ENCODE results near the gene VAMP1.

VAMP1 gene

DNA sequence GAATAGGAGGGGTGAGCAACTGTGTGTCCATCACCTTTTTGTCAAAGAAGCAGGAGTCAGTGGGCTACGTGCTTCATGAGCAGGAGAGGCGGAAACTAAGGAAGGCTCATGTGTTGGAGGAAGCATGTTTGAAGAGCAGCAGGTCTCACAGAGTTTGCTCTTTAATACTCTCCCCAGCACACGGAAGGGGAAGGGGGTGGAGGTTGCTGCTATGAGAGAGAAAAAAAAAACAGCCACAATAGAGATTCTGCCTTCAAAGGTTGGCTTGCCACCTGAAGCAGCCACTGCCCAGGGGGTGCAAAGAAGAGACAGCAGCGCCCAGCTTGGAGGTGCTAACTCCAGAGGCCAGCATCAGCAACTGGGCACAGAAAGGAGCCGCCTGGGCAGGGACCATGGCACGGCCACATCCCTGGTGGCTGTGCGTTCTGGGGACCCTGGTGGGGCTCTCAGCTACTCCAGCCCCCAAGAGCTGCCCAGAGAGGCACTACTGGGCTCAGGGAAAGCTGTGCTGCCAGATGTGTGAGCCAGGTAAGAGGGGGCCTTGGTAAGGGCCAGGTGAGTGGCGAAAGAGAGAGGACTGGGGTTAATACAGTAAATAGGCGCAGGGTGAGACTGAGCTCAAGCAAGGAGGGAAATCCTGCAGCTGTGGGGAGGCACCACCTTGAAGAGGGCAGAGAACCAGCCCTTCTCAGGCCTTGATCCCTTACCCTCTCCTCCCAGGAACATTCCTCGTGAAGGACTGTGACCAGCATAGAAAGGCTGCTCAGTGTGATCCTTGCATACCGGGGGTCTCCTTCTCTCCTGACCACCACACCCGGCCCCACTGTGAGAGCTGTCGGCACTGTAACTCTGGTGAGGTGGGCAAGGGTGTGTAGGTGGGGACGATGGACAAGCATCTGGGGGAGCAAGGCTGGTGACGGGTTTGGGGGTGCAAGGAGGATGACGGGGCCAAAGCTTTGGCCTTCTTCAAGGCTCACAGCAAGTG is 25.5 kb downstream of the VAMP1 start, which contains the start of gene CD27:
Gene CD27 (plus strand): TSS at position 252 of the 985 bp plus-strand sequence. CDS start 141 bp downstream, at position 393.
- H3K9me3 ChIP-seq (ENCODE audit: control insufficient read depth in 1 of 2, low read length in 2 of 2), result no peaks in the 10 kb centered on the region
- no peak within 1 kb of the TSS for H3K4me3 ChIP-seq (ENCODE audit: low read depth in 1 of 2, low read length in 2 of 2)
- peak within 1 kb of the TSS; percentile 41 for H3K27ac ChIP-seq (ENCODE audit: low read length)
- H3K36me3 ChIP-seq (ENCODE audit: control insufficient read depth in 1 of 2, insufficient read depth in 2 of 2, low read length in 2 of 2), result peaks cover 0 to 49% of the 10 kb centered on the region in 2 donors
- no peaks in the 10 kb centered on the region for H3K27me3 ChIP-seq (ENCODE audit: low read depth, low read length)
- peaks cover 0 to 6% of the 10 kb centered on the region in 2 donors for H3K4me1 ChIP-seq (ENCODE audit: control insufficient read depth in 1 of 2, insufficient read depth in 2 of 2, low read length in 2 of 2)

DNA sequence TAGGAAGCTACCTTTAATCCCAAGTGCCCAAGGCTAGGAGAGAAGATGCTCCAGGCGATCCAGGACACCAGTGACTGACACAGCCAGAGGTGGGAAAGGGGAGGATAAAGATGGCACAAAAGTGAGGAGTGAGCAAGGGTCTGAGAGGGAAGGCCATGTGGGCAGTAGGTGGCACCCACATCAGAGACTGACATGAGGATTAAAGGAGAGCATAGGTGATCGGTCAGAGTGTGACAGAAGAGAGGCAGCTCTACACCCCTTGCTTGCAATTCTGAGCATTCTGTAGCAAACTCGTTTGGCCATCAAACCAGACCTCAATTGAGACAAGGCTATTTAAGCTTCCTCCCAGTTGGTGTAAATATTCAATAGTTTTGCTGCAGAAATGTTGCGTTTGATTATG is 26.4 kb downstream of the VAMP1 start:
- Histone ChIP-seq H3K36me3 (ENCODE audit: control insufficient read depth in 1 of 2, insufficient read depth in 2 of 2, low read length in 2 of 2) (peaks cover 6 to 54% of the 10 kb centered on the region in 2 donors), H3K9me3 (ENCODE audit: control insufficient read depth in 1 of 2, low read length in 2 of 2) (no peaks in the 10 kb centered on the region), H3K27me3 (ENCODE audit: low read depth, low read length) (no peaks in the 10 kb centered on the region), H3K4me1 (ENCODE audit: control insufficient read depth in 1 of 2, insufficient read depth in 2 of 2, low read length in 2 of 2) (no peaks in the 10 kb centered on the region), H3K4me3 (ENCODE audit: low read depth in 1 of 2, low read length in 2 of 2) (no peak overlapping the region), H3K27ac (ENCODE audit: low read length) (peak overlapping the region; percentile 41)

DNA sequence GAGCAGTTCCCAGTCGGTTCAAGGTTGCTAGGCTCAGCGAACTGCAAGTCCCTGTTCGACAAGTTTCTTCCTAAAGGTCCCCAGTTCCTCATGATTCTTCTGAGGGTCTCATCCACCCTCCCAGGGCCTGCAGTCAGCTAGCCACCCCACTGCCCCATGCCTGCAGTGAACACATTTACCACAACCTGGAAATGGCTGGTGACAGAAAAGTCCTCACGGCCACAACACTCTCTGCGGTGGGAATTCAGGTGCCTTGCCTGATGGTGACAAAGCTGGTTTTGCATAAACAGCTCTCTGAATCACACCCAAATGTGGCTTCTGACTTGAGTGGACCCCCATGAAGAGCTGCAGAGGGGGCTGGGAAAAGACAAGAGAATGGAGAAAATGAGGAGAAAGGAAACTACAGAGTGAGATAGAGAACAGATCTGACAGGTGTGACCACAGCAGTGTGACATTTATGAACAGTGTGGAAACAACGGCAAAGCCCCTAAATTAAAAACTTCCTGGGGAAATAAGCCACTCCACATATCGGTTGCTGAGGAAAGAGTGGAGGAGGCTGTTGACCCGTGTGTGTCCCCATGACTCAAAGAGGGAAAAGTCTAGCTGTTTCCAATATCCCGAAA is 27.0 kb downstream of the VAMP1 start:
- no peaks in the 10 kb centered on the region for H3K27me3 ChIP-seq (ENCODE audit: low read depth, low read length)
- no peaks in the 10 kb centered on the region for H3K4me1 ChIP-seq (ENCODE audit: control insufficient read depth in 1 of 2, insufficient read depth in 2 of 2, low read length in 2 of 2)
- peak overlapping the region; percentile 41 for H3K27ac ChIP-seq (ENCODE audit: low read length)
- H3K36me3 ChIP-seq (ENCODE audit: control insufficient read depth in 1 of 2, insufficient read depth in 2 of 2, low read length in 2 of 2), result peaks cover 6 to 54% of the 10 kb centered on the region in 2 donors
- H3K4me3 ChIP-seq (ENCODE audit: low read depth in 1 of 2, low read length in 2 of 2), result no peak overlapping the region
- H3K9me3 ChIP-seq (ENCODE audit: control insufficient read depth in 1 of 2, low read length in 2 of 2), result no peaks in the 10 kb centered on the region

GRCh38 chr12:6442836-6443235 is 27.6 kb downstream of the VAMP1 start:
- no peaks in the 10 kb centered on the region for H3K27me3 ChIP-seq (ENCODE audit: low read depth, low read length)
- H3K36me3 ChIP-seq (ENCODE audit: control insufficient read depth in 1 of 2, insufficient read depth in 2 of 2, low read length in 2 of 2), result peaks cover 6 to 54% of the 10 kb centered on the region in 2 donors
- H3K9me3 ChIP-seq (ENCODE audit: control insufficient read depth in 1 of 2, low read length in 2 of 2), result no peaks in the 10 kb centered on the region
- no peak overlapping the region for H3K27ac ChIP-seq (ENCODE audit: low read length)
- H3K4me3 ChIP-seq (ENCODE audit: low read depth in 1 of 2, low read length in 2 of 2), result no peak overlapping the region
- H3K4me1 ChIP-seq (ENCODE audit: control insufficient read depth in 1 of 2, insufficient read depth in 2 of 2, low read length in 2 of 2), result no peaks in the 10 kb centered on the region

- no peaks in the 10 kb centered on the region for H3K9me3 ChIP-seq (ENCODE audit: control insufficient read depth in 1 of 2, low read length in 2 of 2)
- H3K36me3 ChIP-seq (ENCODE audit: control insufficient read depth in 1 of 2, insufficient read depth in 2 of 2, low read length in 2 of 2), result peaks cover 6 to 37% of the 10 kb centered on the region in 2 donors
- H3K4me1 ChIP-seq (ENCODE audit: control insufficient read depth in 1 of 2, insufficient read depth in 2 of 2, low read length in 2 of 2), result no peaks in the 10 kb centered on the region
- H3K27me3 ChIP-seq (ENCODE audit: low read depth, low read length), result no peaks in the 10 kb centered on the region
- H3K27ac ChIP-seq (ENCODE audit: low read length), result no peak overlapping the region
- no peak overlapping the region for H3K4me3 ChIP-seq (ENCODE audit: low read depth in 1 of 2, low read length in 2 of 2)
Measured at GRCh38 chr12:6440391-6440790, 30.1 kb downstream of the VAMP1 start.

DNA sequence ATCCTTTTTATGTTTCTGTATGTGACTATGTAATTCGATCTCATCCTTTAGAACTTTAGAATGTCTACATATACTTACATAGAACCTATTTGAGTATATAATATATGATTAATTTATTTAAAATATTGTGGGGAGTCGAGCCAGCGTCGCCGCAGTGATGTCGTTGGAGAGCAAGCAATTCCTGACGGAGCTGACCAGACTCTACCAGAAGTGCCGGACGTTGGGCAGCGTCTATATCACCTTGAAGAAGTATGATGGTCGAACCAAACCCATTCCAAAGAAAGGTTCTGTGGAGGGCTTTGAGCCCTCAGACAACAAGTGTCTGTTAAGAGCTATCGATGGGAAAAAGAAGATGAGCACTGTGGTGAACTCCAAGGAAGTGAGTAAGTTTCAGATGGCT is 32.1 kb downstream of the VAMP1 start:
- Histone ChIP-seq H3K27ac (ENCODE audit: low read length) (no peak overlapping the region), H3K36me3 (ENCODE audit: control insufficient read depth in 1 of 2, insufficient read depth in 2 of 2, low read length in 2 of 2) (peaks cover 6 to 22% of the 10 kb centered on the region in 2 donors), H3K9me3 (ENCODE audit: control insufficient read depth in 1 of 2, low read length in 2 of 2) (no peaks in the 10 kb centered on the region), H3K4me1 (ENCODE audit: control insufficient read depth in 1 of 2, insufficient read depth in 2 of 2, low read length in 2 of 2) (no peaks in the 10 kb centered on the region), H3K27me3 (ENCODE audit: low read depth, low read length) (no peaks in the 10 kb centered on the region), H3K4me3 (ENCODE audit: low read depth in 1 of 2, low read length in 2 of 2) (no peak overlapping the region)

GRCh38 chr12:6437586-6437985 is 32.9 kb downstream of the VAMP1 start:
- H3K4me3 ChIP-seq (ENCODE audit: low read depth in 1 of 2, low read length in 2 of 2), result no peak overlapping the region
- H3K36me3 ChIP-seq (ENCODE audit: control insufficient read depth in 1 of 2, insufficient read depth in 2 of 2, low read length in 2 of 2), result peaks cover 6 to 16% of the 10 kb centered on the region in 2 donors
- H3K27me3 ChIP-seq (ENCODE audit: low read depth, low read length), result no peaks in the 10 kb centered on the region
- no peaks in the 10 kb centered on the region for H3K9me3 ChIP-seq (ENCODE audit: control insufficient read depth in 1 of 2, low read length in 2 of 2)
- no peaks in the 10 kb centered on the region for H3K4me1 ChIP-seq (ENCODE audit: control insufficient read depth in 1 of 2, insufficient read depth in 2 of 2, low read length in 2 of 2)
- no peak overlapping the region for H3K27ac ChIP-seq (ENCODE audit: low read length)

GRCh38 chr12:6435961-6436715 is 34.3 kb downstream of the VAMP1 start:
- no peaks in the 10 kb centered on the region for H3K9me3 ChIP-seq (ENCODE audit: control insufficient read depth in 1 of 2, low read length in 2 of 2)
- H3K27me3 ChIP-seq (ENCODE audit: low read depth, low read length), result no peaks in the 10 kb centered on the region
- H3K4me3 ChIP-seq (ENCODE audit: low read depth in 1 of 2, low read length in 2 of 2), result no peak overlapping the region
- H3K4me1 ChIP-seq (ENCODE audit: control insufficient read depth in 1 of 2, insufficient read depth in 2 of 2, low read length in 2 of 2), result no peaks in the 10 kb centered on the region
- H3K36me3 ChIP-seq (ENCODE audit: control insufficient read depth in 1 of 2, insufficient read depth in 2 of 2, low read length in 2 of 2), result peaks cover 6 to 7% of the 10 kb centered on the region in 2 donors
- H3K27ac ChIP-seq (ENCODE audit: low read length), result no peak overlapping the region

DNA sequence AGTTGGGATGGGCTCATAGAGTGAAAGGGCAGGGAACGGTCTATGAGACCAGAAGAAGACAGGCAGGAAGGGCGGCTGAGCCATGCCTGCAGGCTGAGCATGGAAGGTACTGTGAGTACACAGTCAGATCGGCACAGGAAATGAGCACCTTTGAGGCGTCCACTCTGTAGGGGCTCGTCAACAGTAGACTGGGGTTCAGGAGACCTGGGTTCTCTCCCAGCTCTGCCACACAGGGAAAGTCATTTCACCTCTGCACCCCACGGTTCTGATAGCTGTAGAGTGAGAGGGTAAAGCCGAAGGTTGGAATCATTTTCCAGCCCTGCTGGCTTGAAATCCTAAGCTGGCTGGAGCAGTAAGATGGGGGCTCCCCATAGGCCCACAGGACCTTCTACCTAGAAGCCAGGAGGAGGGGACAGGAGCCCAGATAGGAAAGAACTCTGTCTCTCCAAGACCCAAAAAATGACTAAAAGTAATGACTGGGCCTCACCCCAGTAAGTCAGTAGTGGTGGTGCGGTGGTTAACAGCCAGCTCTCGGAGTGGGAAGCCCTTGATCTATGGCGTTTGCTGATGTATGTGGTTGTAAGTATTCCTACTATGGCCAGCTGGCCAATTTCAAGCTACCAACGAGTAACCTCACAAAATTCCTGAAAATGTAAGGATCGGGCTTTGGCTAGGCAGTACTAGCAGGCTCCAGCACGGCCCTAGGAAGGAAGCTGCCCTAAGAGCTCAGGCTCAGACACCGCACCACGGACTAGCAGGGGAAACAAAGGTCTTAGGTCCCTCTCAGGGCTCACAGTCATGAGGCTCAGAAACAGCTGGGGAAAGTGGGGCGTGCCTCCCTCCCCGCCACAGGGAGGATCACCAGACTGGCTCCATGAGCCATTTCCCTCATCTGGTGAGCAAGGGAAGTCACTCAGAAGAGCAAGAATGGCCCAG is 36.0 kb downstream of the VAMP1 start:
- Histone ChIP-seq H3K27ac (ENCODE audit: low read length) (no peak overlapping the region), H3K4me3 (ENCODE audit: low read depth in 1 of 2, low read length in 2 of 2) (no peak overlapping the region), H3K36me3 (ENCODE audit: control insufficient read depth in 1 of 2, insufficient read depth in 2 of 2, low read length in 2 of 2) (peaks cover 4 to 5% of the 10 kb centered on the region in 2 donors), H3K4me1 (ENCODE audit: control insufficient read depth in 1 of 2, insufficient read depth in 2 of 2, low read length in 2 of 2) (peaks cover 4% of the 10 kb centered on the region in 2 donors), H3K9me3 (ENCODE audit: control insufficient read depth in 1 of 2, low read length in 2 of 2) (no peaks in the 10 kb centered on the region), H3K27me3 (ENCODE audit: low read depth, low read length) (no peaks in the 10 kb centered on the region)

DNA sequence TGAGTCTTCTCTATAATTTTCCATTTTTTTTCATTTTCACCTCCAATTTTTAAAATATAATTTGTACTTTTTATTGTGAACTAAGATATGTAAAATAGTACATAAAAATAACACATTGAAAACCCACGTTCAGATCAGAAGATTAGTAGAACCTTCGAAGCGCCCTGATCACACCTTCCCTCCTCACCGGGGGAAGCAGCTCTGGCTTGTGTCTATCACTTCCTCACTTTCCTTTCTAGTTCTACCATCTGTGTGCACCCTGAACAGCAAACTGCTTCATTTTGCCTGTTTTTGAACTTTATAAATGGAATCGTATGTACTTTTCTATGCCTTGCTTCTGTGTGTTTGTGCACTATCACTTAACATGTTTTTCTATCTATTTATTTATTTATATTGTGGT is 37.5 kb downstream of the VAMP1 start:
- Histone ChIP-seq H3K4me1 (ENCODE audit: control insufficient read depth in 1 of 2, insufficient read depth in 2 of 2, low read length in 2 of 2) (peaks cover 4% of the 10 kb centered on the region in 2 donors), H3K9me3 (ENCODE audit: control insufficient read depth in 1 of 2, low read length in 2 of 2) (no peaks in the 10 kb centered on the region), H3K36me3 (ENCODE audit: control insufficient read depth in 1 of 2, insufficient read depth in 2 of 2, low read length in 2 of 2) (no peaks in the 10 kb centered on the region), H3K27me3 (ENCODE audit: low read depth, low read length) (no peaks in the 10 kb centered on the region), H3K4me3 (ENCODE audit: low read depth in 1 of 2, low read length in 2 of 2) (no peak overlapping the region), H3K27ac (ENCODE audit: low read length) (no peak overlapping the region)
